Lower lobe of right lung (tissue), 2 donors: ENCODE measurements around the gene MAP2K6. TPM values are rescaled to one million over a fixed set of nuclear protein-coding genes. Genes with fewer than 3 reads are reported as not detected.

Experiments
- ATAC-seq, 2 donors: fragments of 200-7000 bp; cut with Tn5 transposase; one replicate each; pipeline ENCODE4 v1.9.1; 2020 to 2022; ENCODE audit warnings: mild to moderate bottlenecking in 2 of 2, moderate library complexity in 2 of 2
- DNase-seq: peaks from one replicate; pipeline ENCODE4 v3.0.0-alpha.2; 2020
- H3K27ac ChIP-seq: fragments of 200-600 bp; one replicate; pipeline ENCODE4 v1.8.0; 2022
- H3K27me3 ChIP-seq: fragments of 200-600 bp; one replicate; pipeline ENCODE4 v1.8.0; 2022; ENCODE audit warnings: low read depth
- H3K36me3 ChIP-seq: fragments of 200-600 bp; one replicate; pipeline ENCODE4 v1.8.0; 2022; ENCODE audit warnings: mild to moderate bottlenecking
- H3K4me1 ChIP-seq: fragments of 200-600 bp; one replicate; pipeline ENCODE4 v1.8.0; 2022
- H3K4me3 ChIP-seq: fragments of 200-600 bp; one replicate; pipeline ENCODE4 v1.8.0; 2022; ENCODE audit warnings: mild to moderate bottlenecking
- H3K9me3 ChIP-seq: fragments of 200-600 bp; one replicate; pipeline ENCODE4 v1.8.0; 2022
- CTCF ChIP-seq: fragments of 200-600 bp; IDR thresholded peaks from one replicate; pipeline ENCODE4 v1.8.0; 2022; ENCODE audit warnings: antibody characterized with exemption, mild to moderate bottlenecking
- intact Hi-C: fragments of 100-400 bp; cut with DNase I; formaldehyde crosslinking; loops from one replicate; pipeline ENCODE4 v1.11.0; 2022
- total RNA-seq: library from RNA; stranded (reverse); fragmentation: NEBNext Ultra II Directional; extraction: Animal tissue kit (Norgen Biotek cat#: 25700); gene quantifications from one replicate; pipeline ENCODE4 v1.2.1, GENCODE V29; 2021
- donor health status: DM: no; HTN: yes; CAD: no; lungs with severe emphysema.

Gene MAP2K6
- total RNA-seq, 1 donor from 2014 or later, result 6.3 TPM

- TF ChIP-seq CTCF, result no peak
- Histone ChIP-seq H3K9me3 (no peaks in the 10 kb centered on the region), H3K4me1 (peaks cover 10% of the 10 kb centered on the region), H3K36me3 (no peaks in the 10 kb centered on the region), H3K27me3 (no peaks in the 10 kb centered on the region), H3K4me3 (no peak overlapping the region), H3K27ac (no peak overlapping the region)
- intact Hi-C loops, result no loop called here
- ATAC-seq (no peak), DNase-seq (no peak)
These were observed 13.1 kb downstream of the MAP2K6 start for GRCh38 chr17:69427486-69428197.

DNA sequence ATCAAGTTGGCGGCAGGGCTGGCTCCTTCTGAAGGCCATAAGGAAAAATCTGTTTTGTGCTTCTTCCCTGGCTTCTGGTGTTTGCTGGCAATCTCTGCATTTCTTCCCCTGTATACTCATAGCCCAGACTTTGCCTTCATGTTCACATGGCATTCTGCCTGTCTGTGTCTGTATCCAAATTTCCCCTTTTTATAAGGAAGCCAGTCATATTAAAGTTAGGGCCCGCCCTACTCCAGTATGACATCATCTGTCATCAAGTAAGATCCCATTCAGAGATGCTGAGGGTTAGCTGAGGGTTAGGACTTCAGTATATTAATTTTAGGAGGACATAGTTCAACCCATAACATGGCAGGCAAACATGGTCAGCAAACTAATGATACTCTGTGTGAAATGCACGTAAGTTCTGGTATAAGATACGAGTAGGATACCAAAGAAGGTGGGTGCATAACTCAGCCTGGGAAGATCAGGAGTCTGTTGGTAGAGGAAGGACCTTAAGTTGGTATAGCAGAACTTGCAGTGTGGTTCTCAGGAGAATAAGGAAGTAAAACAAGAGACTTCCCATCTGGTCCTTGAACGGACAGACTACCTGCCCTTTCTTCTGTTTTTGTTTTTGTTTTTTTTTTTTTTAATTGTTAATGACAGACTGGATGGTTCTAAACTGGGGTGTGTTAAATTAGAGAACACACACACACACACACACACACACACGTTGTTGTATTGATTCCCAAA is 13.9 kb downstream of the MAP2K6 start:
- Histone ChIP-seq H3K27me3 (no peaks in the 10 kb centered on the region), H3K36me3 (no peaks in the 10 kb centered on the region), H3K4me3 (no peak overlapping the region), H3K4me1 (peaks cover 10% of the 10 kb centered on the region), H3K9me3 (no peaks in the 10 kb centered on the region), H3K27ac (no peak overlapping the region)
- no peak for TF ChIP-seq CTCF
- ATAC-seq, result peak; percentile 64 to 83
- DNase-seq, result no peak
- intact Hi-C loops, result no loop called here

- ATAC-seq (no peak), DNase-seq (no peak)
- Histone ChIP-seq H3K4me3 (no peak overlapping the region), H3K36me3 (no peaks in the 10 kb centered on the region), H3K27me3 (no peaks in the 10 kb centered on the region), H3K4me1 (peaks cover 10% of the 10 kb centered on the region), H3K27ac (no peak overlapping the region), H3K9me3 (no peaks in the 10 kb centered on the region)
- intact Hi-C loops, result no loop called here
- no peak for TF ChIP-seq CTCF
These were observed 16.0 kb downstream of the MAP2K6 start for GRCh38 chr17:69430488-69430887.

GRCh38 chr17:69431835-69432234 is 17.3 kb downstream of the MAP2K6 start:
- intact Hi-C loops, result no loop called here
- H3K4me1 ChIP-seq, result peaks cover 10% of the 10 kb centered on the region
- H3K9me3 ChIP-seq, result no peaks in the 10 kb centered on the region
- no peak overlapping the region for H3K4me3 ChIP-seq
- DNase-seq (no peak), ATAC-seq (no peak)
- H3K36me3 ChIP-seq, result no peaks in the 10 kb centered on the region
- no peaks in the 10 kb centered on the region for H3K27me3 ChIP-seq
- no peak overlapping the region for H3K27ac ChIP-seq
- TF ChIP-seq CTCF, result no peak

- intact Hi-C loops, result no loop called here
- Histone ChIP-seq H3K27ac (no peak overlapping the region), H3K9me3 (no peaks in the 10 kb centered on the region), H3K27me3 (no peaks in the 10 kb centered on the region), H3K36me3 (no peaks in the 10 kb centered on the region), H3K4me3 (no peak overlapping the region), H3K4me1 (peaks cover 4% of the 10 kb centered on the region)
- no peak for DNase-seq
- no peak for TF ChIP-seq CTCF
- no peak for ATAC-seq
These were observed 18.6 kb downstream of the MAP2K6 start for GRCh38 chr17:69433093-69433492.
